ENCODE data around the gene C13orf46.
"Not testable (repeated sequence)": the region's sequence is repeated elsewhere in the genome, so short reads cannot be mapped to it uniquely, and the experiment has no call there.

C13orf46 gene

GRCh38 chr13:114020750-114021463 is 47.0 kb upstream of the C13orf46 start:
- no peak for DNase-seq
- in situ Hi-C loops (cut with HindIII; ENCODE audit: low pct_ligation_motif_present, low sequenced_read_pairs): no loop called here
- no peaks in the 10 kb centered on the region for H3K27me3 ChIP-seq (replicated peaks)
- TF ChIP-seq CTCF (IDR thresholded peaks at IDR 0.05; ENCODE audit: low read depth, low read length, missing control alignments): no peak
- no peak overlapping the region for H3K4me3 ChIP-seq (ENCODE audit: low read depth, low read length)
- peaks cover 88% of the 10 kb centered on the region for H3K36me3 ChIP-seq (replicated peaks)
- H3K27ac ChIP-seq: no peak overlapping the region

- in situ Hi-C loops (cut with HindIII; ENCODE audit: low pct_ligation_motif_present, low sequenced_read_pairs); H3K4me3 ChIP-seq (ENCODE audit: low read depth, low read length); H3K27me3 ChIP-seq (replicated peaks); H3K27ac ChIP-seq; DNase-seq: not testable (repeated sequence)
- peaks cover 88% of the 10 kb centered on the region for H3K36me3 ChIP-seq (replicated peaks)
These were observed 46.3 kb upstream of the C13orf46 start for GRCh38 chr13:114020134-114020533.

- Histone ChIP-seq H3K27me3 (replicated peaks) (no peaks in the 10 kb centered on the region), H3K36me3 (replicated peaks) (peaks cover 90% of the 10 kb centered on the region), H3K27ac (no peak overlapping the region), H3K4me3 (ENCODE audit: low read depth, low read length) (no peak overlapping the region)
- in situ Hi-C loops (cut with HindIII; ENCODE audit: low pct_ligation_motif_present, low sequenced_read_pairs): no loop called here
- TF ChIP-seq CTCF (IDR thresholded peaks at IDR 0.05; ENCODE audit: low read depth, low read length, missing control alignments): no peak
- no peak for DNase-seq
These were observed 45.5 kb upstream of the C13orf46 start for GRCh38 chr13:114019367-114019766.

- H3K36me3 ChIP-seq (replicated peaks): peaks cover 88% of the 10 kb centered on the region
- H3K27ac ChIP-seq: no peak overlapping the region
- DNase-seq: no peak
- H3K4me3 ChIP-seq (ENCODE audit: low read depth, low read length): no peak overlapping the region
- in situ Hi-C loops (cut with HindIII; ENCODE audit: low pct_ligation_motif_present, low sequenced_read_pairs): no loop called here
- no peak for TF ChIP-seq CTCF (IDR thresholded peaks at IDR 0.05; ENCODE audit: low read depth, low read length, missing control alignments)
- no peaks in the 10 kb centered on the region for H3K27me3 ChIP-seq (replicated peaks)
These were observed 44.7 kb upstream of the C13orf46 start for GRCh38 chr13:114018461-114019055.

GRCh38 chr13:114017966-114018365 is 44.1 kb upstream of the C13orf46 start:
- no peaks in the 10 kb centered on the region for H3K27me3 ChIP-seq (replicated peaks)
- H3K36me3 ChIP-seq (replicated peaks): peaks cover 86% of the 10 kb centered on the region
- H3K4me3 ChIP-seq (ENCODE audit: low read depth, low read length): no peak overlapping the region
- H3K27ac ChIP-seq: no peak overlapping the region
- DNase-seq: no peak
- in situ Hi-C loops (cut with HindIII; ENCODE audit: low pct_ligation_motif_present, low sequenced_read_pairs): no loop called here
- no peak for TF ChIP-seq CTCF (IDR thresholded peaks at IDR 0.05; ENCODE audit: low read depth, low read length, missing control alignments)

GRCh38 chr13:114017028-114017630 is 43.3 kb upstream of the C13orf46 start:
- Histone ChIP-seq H3K27ac (no peak overlapping the region), H3K36me3 (replicated peaks) (peaks cover 81% of the 10 kb centered on the region), H3K4me3 (ENCODE audit: low read depth, low read length) (no peak overlapping the region), H3K27me3 (replicated peaks) (no peaks in the 10 kb centered on the region)
- TF ChIP-seq CTCF (IDR thresholded peaks at IDR 0.05; ENCODE audit: low read depth, low read length, missing control alignments): peak; percentile 61
- in situ Hi-C loops (cut with HindIII; ENCODE audit: low pct_ligation_motif_present, low sequenced_read_pairs): no loop called here
- peak; percentile 28 for DNase-seq

All from brain microvascular endothelial cell (primary cell).